Measurements from ENCODE around the gene JAM3. TPM values are rescaled to one million over a fixed set of nuclear protein-coding genes. Genes with fewer than 3 reads are reported as not detected.
A peak's percentile ranks its signal among the peaks of the same experiment; 100 is the strongest.

JAM3 gene
- total and polyA plus RNA-seq, 9 of the 15 experiments (the other 6 are each of a cell fraction or from before 2014, with no cell fraction given): 0.22 to 0.76 (median 0.40) TPM

DNA sequence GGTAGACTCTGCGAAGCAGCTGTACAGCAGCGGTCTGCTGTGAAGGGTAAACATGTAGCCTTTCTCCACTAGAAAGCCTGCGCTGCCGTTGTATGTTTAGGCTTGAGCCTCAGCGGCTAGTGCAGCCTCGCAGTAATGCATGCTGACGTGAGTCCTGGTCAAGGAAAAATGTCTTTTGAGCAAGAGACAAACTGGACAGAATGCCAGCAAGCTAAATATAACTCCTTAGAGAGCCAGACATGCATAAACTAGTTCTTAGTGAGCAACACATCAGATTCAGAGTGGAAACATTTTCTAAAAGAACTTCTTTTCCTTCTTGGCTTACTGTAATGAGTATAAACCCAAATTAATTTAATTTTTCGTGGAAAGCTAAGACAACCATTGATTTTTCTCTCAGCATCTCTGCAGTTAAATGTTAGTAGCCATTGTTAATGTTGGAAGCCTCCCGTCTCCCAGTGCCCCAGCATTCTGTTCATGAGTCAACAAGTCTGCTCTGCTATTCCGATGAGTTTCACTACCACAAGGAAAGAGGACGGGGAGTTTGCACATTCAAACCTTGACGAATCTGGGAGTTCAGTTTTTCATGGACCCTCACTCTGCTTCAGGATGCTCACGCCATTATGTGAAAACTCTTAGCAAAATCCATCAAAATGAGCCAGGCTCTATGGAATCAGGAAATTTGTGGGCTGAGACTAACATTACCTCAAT lies 51.4 kb downstream of the JAM3 start:
- no peaks in the 10 kb centered on the region for H4K20me1 ChIP-seq (replicated peaks; ENCODE audit: control insufficient read depth, insufficient read depth, low read length)
- no peak overlapping the region for H3K4me2 ChIP-seq (ENCODE audit: insufficient read depth, low read length)
- no peak overlapping the region for H3K9ac ChIP-seq (ENCODE audit: insufficient read depth in 1 of 2, low read depth in 2 of 2, low read length in 2 of 2)
- no peaks in the 10 kb centered on the region for H3K36me3 ChIP-seq (ENCODE audit: control insufficient read depth, insufficient read depth, low read length)
- TF ChIP-seq ZNF830 (CRISPR knock-in tag; IDR thresholded peaks at IDR 0.05): no peak
- TF ChIP-seq ZNF766 (CRISPR knock-in tag; conservative IDR thresholded peaks at IDR 0.05): no peak
- no peak for TF ChIP-seq CBX8 (IDR thresholded peaks at IDR 0.05; ENCODE audit: borderline replicate concordance, extremely low read depth, low read depth, low read length, poor library complexity, severe bottlenecking)
- TF ChIP-seq ZNF232 (CRISPR knock-in tag; IDR thresholded peaks at IDR 0.05): no peak
- TF ChIP-seq HNRNPLL (IDR thresholded peaks at IDR 0.05; ENCODE audit: low read depth, low read length, poor library complexity, severe bottlenecking): no peak
- no peak for TF ChIP-seq HIVEP1 (CRISPR knock-in tag; IDR thresholded peaks at IDR 0.05)
- TF ChIP-seq, protein P1, sequence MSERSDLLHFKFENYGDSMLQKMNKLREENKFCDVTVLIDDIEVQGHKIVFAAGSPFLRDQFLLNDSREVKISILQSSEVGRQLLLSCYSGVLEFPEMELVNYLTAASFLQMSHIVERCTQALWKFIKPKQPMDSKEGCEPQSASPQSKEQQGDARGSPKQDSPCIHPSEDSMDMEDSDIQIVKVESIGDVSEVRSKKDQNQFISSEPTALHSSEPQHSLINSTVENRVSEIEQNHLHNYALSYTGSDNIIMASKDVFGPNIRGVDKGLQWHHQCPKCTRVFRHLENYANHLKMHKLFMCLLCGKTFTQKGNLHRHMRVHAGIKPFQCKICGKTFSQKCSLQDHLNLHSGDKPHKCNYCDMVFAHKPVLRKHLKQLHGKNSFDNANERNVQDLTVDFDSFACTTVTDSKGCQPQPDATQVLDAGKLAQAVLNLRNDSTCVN (CRISPR knock-in tag; IDR thresholded peaks at IDR 0.05): no peak
- TF ChIP-seq HDAC3 (IDR thresholded peaks at IDR 0.05; ENCODE audit: borderline replicate concordance, partially characterized antibody): no peak
- TF ChIP-seq TBL1XR1 (IDR thresholded peaks at IDR 0.05; ENCODE audit: low read length in 2 of 2): no peak
- no peak for TF ChIP-seq ZNF311 (CRISPR knock-in tag; IDR thresholded peaks at IDR 0.05)
- TF ChIP-seq BRF1 (IDR thresholded peaks at IDR 0.05; ENCODE audit: borderline replicate concordance, extremely low read depth, insufficient read length): no peak
- TF ChIP-seq ZNF583 (CRISPR knock-in tag; IDR thresholded peaks at IDR 0.05): no peak
- TF ChIP-seq, protein P2, sequence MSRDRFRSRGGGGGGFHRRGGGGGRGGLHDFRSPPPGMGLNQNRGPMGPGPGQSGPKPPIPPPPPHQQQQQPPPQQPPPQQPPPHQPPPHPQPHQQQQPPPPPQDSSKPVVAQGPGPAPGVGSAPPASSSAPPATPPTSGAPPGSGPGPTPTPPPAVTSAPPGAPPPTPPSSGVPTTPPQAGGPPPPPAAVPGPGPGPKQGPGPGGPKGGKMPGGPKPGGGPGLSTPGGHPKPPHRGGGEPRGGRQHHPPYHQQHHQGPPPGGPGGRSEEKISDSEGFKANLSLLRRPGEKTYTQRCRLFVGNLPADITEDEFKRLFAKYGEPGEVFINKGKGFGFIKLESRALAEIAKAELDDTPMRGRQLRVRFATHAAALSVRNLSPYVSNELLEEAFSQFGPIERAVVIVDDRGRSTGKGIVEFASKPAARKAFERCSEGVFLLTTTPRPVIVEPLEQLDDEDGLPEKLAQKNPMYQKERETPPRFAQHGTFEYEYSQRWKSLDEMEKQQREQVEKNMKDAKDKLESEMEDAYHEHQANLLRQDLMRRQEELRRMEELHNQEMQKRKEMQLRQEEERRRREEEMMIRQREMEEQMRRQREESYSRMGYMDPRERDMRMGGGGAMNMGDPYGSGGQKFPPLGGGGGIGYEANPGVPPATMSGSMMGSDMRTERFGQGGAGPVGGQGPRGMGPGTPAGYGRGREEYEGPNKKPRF (IDR thresholded peaks at IDR 0.05; ENCODE audit: low read depth, low read length): no peak
- TF ChIP-seq RAD51 (IDR thresholded peaks at IDR 0.05; ENCODE audit: borderline replicate concordance, low read depth): no peak
- TF ChIP-seq SMARCB1 (IDR thresholded peaks at IDR 0.05; ENCODE audit: insufficient read length, low read depth): no peak
- TF ChIP-seq POLR2H (tag; IDR thresholded peaks at IDR 0.05; ENCODE audit: low read depth): no peak
- no TSS peak for BruUV-seq (replicated peaks)
- no peak overlapping the region for H2AFZ ChIP-seq (ENCODE audit: low read depth, low read length)
- H3K9me1 ChIP-seq (ENCODE audit: control insufficient read depth, insufficient read depth, low read length): no peaks in the 10 kb centered on the region
- in situ Hi-C loops (cut with MboI): no loop called here
- H3K79me2 ChIP-seq (ENCODE audit: control insufficient read depth, insufficient read depth, low read length): no peaks in the 10 kb centered on the region
- under 1% methylated on average over 13 of the region's 13 CpGs for WGBS (ENCODE audit: insufficient coverage, low coverage, missing lambda C conversion rate)
- no peak overlapping the region for H3K4me3 ChIP-seq
- ATAC-seq: peak; percentile 28; the same call in 1 of the 3 replicates
- H3K27ac ChIP-seq (ENCODE audit: extremely low read depth, low read depth, low read length): no peak overlapping the region
- ChIA-PET CTCF (ENCODE audit: low intra/inter-chr PET ratio) (no interaction called here), POLR2A (interaction anchor here (1.0 kb wide), 1 partner anchor 10 kb away, joined by 4 read pairs; no protein-coding TSS in a partner anchor)
- peaks cover 10 to 13% of the 10 kb centered on the region in 2 experiments for H3K27me3 ChIP-seq (ENCODE audit: control insufficient read depth in 2 of 2, insufficient read depth in 2 of 2, low read length in 2 of 2)
- DNase-seq (ENCODE audit: extremely low read depth in 1 of 4, low spot score in 3 of 4): no peak
- no peak for FAIRE-seq
- intact Hi-C loops (cut with micrococcal nuclease): no loop called here
- peaks cover 0 to 6% of the 10 kb centered on the region in 2 experiments; a peak in 2 of 5 replicates for H3K4me1 ChIP-seq (replicated peaks in 1 of 2; ENCODE audit: control insufficient read depth in 2 of 2, insufficient read depth in 2 of 2, low read length in 2 of 2)
- H3K9me3 ChIP-seq (replicated peaks; ENCODE audit: control insufficient read depth, insufficient read depth, low read depth, low read length): no peaks in the 10 kb centered on the region
